ENCODE data around the gene DDC. TPM values are rescaled to one million over a fixed set of nuclear protein-coding genes. Genes with fewer than 3 reads are reported as not detected.
"Not testable (repeated sequence)": the region's sequence is repeated elsewhere in the genome, so short reads cannot be mapped to it uniquely, and the experiment has no call there.

The DDC gene
- total RNA-seq, 3 donors from 2014 or later (not counting 1 experiment from before 2014, with no cell fraction given), result not detected

GRCh38 chr7:50577569-50577968 lies 12.4 kb upstream of the DDC start:
- no peaks in the 10 kb centered on the region for H3K9me3 ChIP-seq (ENCODE audit: control insufficient read depth, insufficient read depth, low read length)
- Mint-ChIP-seq H3K27ac (no peak overlapping the region), H3K27me3 (ENCODE audit: low read depth in 2 of 2) (peaks cover 16 to 22% of the 10 kb centered on the region in 2 donors), H3K36me3 (peaks cover 3% of the 10 kb centered on the region), H3K9me3 (peaks cover 2 to 5% of the 10 kb centered on the region in 2 donors), H3K4me1 (no peaks in the 10 kb centered on the region), H3K4me3 (no peak overlapping the region)
- 92% methylated on average over 10 of the region's 10 CpGs for WGBS (ENCODE audit: insufficient coverage)
- H3K27me3 ChIP-seq (ENCODE audit: control insufficient read depth, insufficient read depth, low read length), result no peaks in the 10 kb centered on the region
- no peak for DNase-seq
- no peak overlapping the region for H3K27ac ChIP-seq (ENCODE audit: low read length)
- no peak overlapping the region for H3K4me3 ChIP-seq (ENCODE audit: low read length)
- no peaks in the 10 kb centered on the region for H3K4me1 ChIP-seq (ENCODE audit: control insufficient read depth, insufficient read depth, low read length)
- no peak for TF ChIP-seq CTCF (IDR thresholded peaks at IDR 0.05)
- ATAC-seq, result no peak
- intact Hi-C loops (cut with micrococcal nuclease), result no loop called here
- no peaks in the 10 kb centered on the region for H3K36me3 ChIP-seq (ENCODE audit: control insufficient read depth, insufficient read depth, low read length)

DNA sequence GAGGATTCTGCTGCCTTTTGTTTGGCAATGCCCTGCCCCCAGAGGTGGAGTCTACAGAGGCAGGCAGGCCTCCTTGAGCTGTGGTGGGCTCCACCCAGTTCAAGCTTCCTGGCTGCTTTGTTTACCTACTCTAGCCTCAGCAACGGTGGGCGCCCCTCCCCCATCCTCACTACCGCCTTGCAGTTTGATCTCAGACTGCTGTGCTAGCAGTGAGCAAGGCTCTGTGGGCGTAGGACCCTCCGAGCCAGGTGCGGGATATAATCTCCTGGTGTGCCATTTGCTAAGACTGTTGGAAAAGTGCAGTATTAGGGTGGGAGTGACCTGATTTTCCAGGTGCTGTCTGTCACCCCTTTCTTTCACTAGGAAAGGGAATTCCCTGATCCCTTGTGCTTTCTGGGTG lies 11.2 kb upstream of the DDC start:
- H3K36me3 Mint-ChIP-seq; DNase-seq; H3K36me3 ChIP-seq (ENCODE audit: control insufficient read depth, insufficient read depth, low read length); H3K27me3 ChIP-seq (ENCODE audit: control insufficient read depth, insufficient read depth, low read length); H3K27ac Mint-ChIP-seq; H3K9me3 ChIP-seq (ENCODE audit: control insufficient read depth, insufficient read depth, low read length); H3K27ac ChIP-seq (ENCODE audit: low read length); intact Hi-C loops (cut with micrococcal nuclease); ATAC-seq; H3K4me3 ChIP-seq (ENCODE audit: low read length); H3K4me1 ChIP-seq (ENCODE audit: control insufficient read depth, insufficient read depth, low read length); H3K4me1 Mint-ChIP-seq; H3K4me3 Mint-ChIP-seq; H3K9me3 Mint-ChIP-seq: not testable (repeated sequence)
- 74% methylated on average over 6 of the region's 6 CpGs for WGBS (ENCODE audit: insufficient coverage)
- H3K27me3 Mint-ChIP-seq (ENCODE audit: low read depth in 2 of 2), result peaks cover 16 to 22% of the 10 kb centered on the region in 2 donors

- H3K36me3 Mint-ChIP-seq, result no peaks in the 10 kb centered on the region
- Histone ChIP-seq H3K27me3 (ENCODE audit: control insufficient read depth, insufficient read depth, low read length) (no peaks in the 10 kb centered on the region), H3K4me1 (ENCODE audit: control insufficient read depth, insufficient read depth, low read length) (no peaks in the 10 kb centered on the region), H3K36me3 (ENCODE audit: control insufficient read depth, insufficient read depth, low read length) (no peaks in the 10 kb centered on the region), H3K4me3 (ENCODE audit: low read length) (no peak overlapping the region), H3K27ac (ENCODE audit: low read length) (no peak overlapping the region), H3K9me3 (ENCODE audit: control insufficient read depth, insufficient read depth, low read length) (no peaks in the 10 kb centered on the region)
- ATAC-seq (no peak), DNase-seq (no peak)
- H3K9me3 Mint-ChIP-seq, result peaks cover 0 to 2% of the 10 kb centered on the region in 2 donors
- no peaks in the 10 kb centered on the region for H3K4me1 Mint-ChIP-seq
- WGBS (ENCODE audit: insufficient coverage), result 88% methylated on average over 5 of the region's 6 CpGs
- no peak overlapping the region for H3K27ac Mint-ChIP-seq
- no peak overlapping the region for H3K4me3 Mint-ChIP-seq
- intact Hi-C loops (cut with micrococcal nuclease), result no loop called here
- TF ChIP-seq CTCF (IDR thresholded peaks at IDR 0.05), result no peak
- H3K27me3 Mint-ChIP-seq (ENCODE audit: low read depth in 2 of 2), result peaks cover 8 to 15% of the 10 kb centered on the region in 2 donors
These were observed 2.6 kb upstream of the DDC start for GRCh38 chr7:50567715-50568261.

GRCh38 chr7:50565977-50566376 lies 772 bp upstream of the DDC start:
- Histone ChIP-seq H3K4me1 (ENCODE audit: control insufficient read depth, insufficient read depth, low read length) (no peaks in the 10 kb centered on the region), H3K9me3 (ENCODE audit: control insufficient read depth, insufficient read depth, low read length) (no peaks in the 10 kb centered on the region), H3K27me3 (ENCODE audit: control insufficient read depth, insufficient read depth, low read length) (no peaks in the 10 kb centered on the region), H3K36me3 (ENCODE audit: control insufficient read depth, insufficient read depth, low read length) (no peaks in the 10 kb centered on the region), H3K4me3 (ENCODE audit: low read length) (no peak overlapping the region), H3K27ac (ENCODE audit: low read length) (no peak overlapping the region)
- intact Hi-C loops (cut with micrococcal nuclease), result no loop called here
- H3K27ac Mint-ChIP-seq, result no peak overlapping the region
- 79% methylated on average over 5 of the region's 5 CpGs for WGBS (ENCODE audit: insufficient coverage)
- TF ChIP-seq CTCF (IDR thresholded peaks at IDR 0.05), result no peak
- H3K9me3 Mint-ChIP-seq, result peaks cover 0 to 2% of the 10 kb centered on the region in 2 donors
- H3K27me3 Mint-ChIP-seq (ENCODE audit: low read depth in 2 of 2), result peaks cover 8 to 14% of the 10 kb centered on the region in 2 donors
- DNase-seq (no peak), ATAC-seq (no peak)
- H3K4me1 Mint-ChIP-seq, result no peaks in the 10 kb centered on the region
- no peak overlapping the region for H3K4me3 Mint-ChIP-seq
- no peaks in the 10 kb centered on the region for H3K36me3 Mint-ChIP-seq
